OCI-M2 (cell line): Measurements from ENCODE around the gene SKAP1.

Experiments
- DNase-seq: peaks from one replicate; lab custom pipeline; 2025; ENCODE audit not compliant: unreplicated experiment; lab: John Stamatoyannopoulos, UW

Gene SKAP1

GRCh38 chr17:48429638-48430586 lies at the start of gene SKAP1:
SKAP1 (minus strand) TSS chr17:48430214.
- no peak for DNase-seq

GRCh38 chr17:48479014-48479402 lies 49.0 kb upstream of the SKAP1 start:
- no peak for DNase-seq

GRCh38 chr17:48478224-48479013 lies 48.4 kb upstream of the SKAP1 start:
- DNase-seq, result no peak

GRCh38 chr17:48477221-48477620 lies 47.2 kb upstream of the SKAP1 start:
- no peak for DNase-seq

- DNase-seq, result no peak
Observed at GRCh38 chr17:48472411-48473281, 42.6 kb upstream of the SKAP1 start.

GRCh38 chr17:48471817-48472410 lies 41.9 kb upstream of the SKAP1 start:
- no peak for DNase-seq

- no peak for DNase-seq
Observed at GRCh38 chr17:48470388-48471034, 40.5 kb upstream of the SKAP1 start.

GRCh38 chr17:48469227-48469626 lies 39.2 kb upstream of the SKAP1 start:
- DNase-seq, result no peak

- no peak for DNase-seq
Observed at GRCh38 chr17:48468299-48468698, 38.3 kb upstream of the SKAP1 start.

GRCh38 chr17:48465884-48466283 lies 35.9 kb upstream of the SKAP1 start:
- DNase-seq, result no peak

- no peak for DNase-seq
Observed at GRCh38 chr17:48463526-48463925, 33.5 kb upstream of the SKAP1 start.

GRCh38 chr17:48462946-48463345 lies 32.9 kb upstream of the SKAP1 start:
- no peak for DNase-seq

GRCh38 chr17:48460052-48460451 lies 30.0 kb upstream of the SKAP1 start:
- no peak for DNase-seq

GRCh38 chr17:48459070-48459844 lies 29.2 kb upstream of the SKAP1 start:
- no peak for DNase-seq

GRCh38 chr17:48457080-48457836 lies 27.2 kb upstream of the SKAP1 start:
- DNase-seq, result no peak

GRCh38 chr17:48456589-48456988 lies 26.6 kb upstream of the SKAP1 start:
- no peak for DNase-seq

GRCh38 chr17:48455791-48456190 lies 25.8 kb upstream of the SKAP1 start:
- no peak for DNase-seq

- DNase-seq, result no peak
Observed at GRCh38 chr17:48453447-48453846, 23.4 kb upstream of the SKAP1 start.

- DNase-seq, result no peak
Observed at GRCh38 chr17:48451489-48451888, 21.5 kb upstream of the SKAP1 start.
